ENCODE data around the gene FRMD1.

The FRMD1 gene

GRCh38 chr6:168013250-168013915, 65.6 kb downstream of the FRMD1 start:
- in situ Hi-C loops (cut with MboI; ENCODE audit: low sequenced_read_pairs) = no loop called here

- in situ Hi-C loops (cut with MboI; ENCODE audit: low sequenced_read_pairs) = no loop called here
These were observed 66.4 kb downstream of the FRMD1 start for GRCh38 chr6:168012431-168013249.

GRCh38 chr6:168011291-168011690, 67.7 kb downstream of the FRMD1 start:
- in situ Hi-C loops (cut with MboI; ENCODE audit: low sequenced_read_pairs) = no loop called here

- in situ Hi-C loops (cut with MboI; ENCODE audit: low sequenced_read_pairs) = no loop called here
These were observed 69.7 kb downstream of the FRMD1 start for GRCh38 chr6:168009331-168009730.

GRCh38 chr6:168007592-168008338, 71.2 kb downstream of the FRMD1 start:
- in situ Hi-C loops (cut with MboI; ENCODE audit: low sequenced_read_pairs) = no loop called here

- in situ Hi-C loops (cut with MboI; ENCODE audit: low sequenced_read_pairs) = no loop called here
These were observed 73.2 kb downstream of the FRMD1 start for GRCh38 chr6:168005796-168006195.

- in situ Hi-C loops (cut with MboI; ENCODE audit: low sequenced_read_pairs) = no loop called here
These were observed 74.1 kb downstream of the FRMD1 start for GRCh38 chr6:168004945-168005344.

GRCh38 chr6:168004023-168004422, 75.0 kb downstream of the FRMD1 start:
- in situ Hi-C loops (cut with MboI; ENCODE audit: low sequenced_read_pairs) = no loop called here

All from hTERT RPE-1 (cell line).